ENCODE results near the gene WDFY2.

WDFY2 gene

GRCh38 chr13:51559946-51560735 lies 24.1 kb upstream of the WDFY2 start:
- no peaks in the 10 kb centered on the region for H3K36me3 ChIP-seq (ENCODE audit: insufficient read depth, low read length)
- H3K27ac ChIP-seq (ENCODE audit: low read length), result no peak overlapping the region
- DNase-seq (no peak), ATAC-seq (ENCODE audit: insufficient read depth, low read depth) (no peak)
- H3K9ac ChIP-seq (ENCODE audit: low read depth, low read length), result no peak overlapping the region
- no peaks in the 10 kb centered on the region for H3K9me3 ChIP-seq (ENCODE audit: insufficient read depth, low read length, severe bottlenecking)
- no peaks in the 10 kb centered on the region; the same call in 1 of the 2 replicates for H3K4me1 ChIP-seq (ENCODE audit: insufficient read depth, low read length)
- no peak overlapping the region for H2AFZ ChIP-seq (ENCODE audit: low read depth, low read length)
- no peaks in the 10 kb centered on the region for H4K20me1 ChIP-seq (ENCODE audit: insufficient read depth, low read length)
- no peak for TF ChIP-seq EZH2 (IDR thresholded peaks at IDR 0.05; ENCODE audit: borderline replicate concordance, low read depth, low read length, severe bottlenecking)
- TF ChIP-seq CTCF (IDR thresholded peaks at IDR 0.05; ENCODE audit: borderline replicate concordance, extremely low read depth, low read length, poor library complexity, severe bottlenecking), result no peak
- peaks cover 7% of the 10 kb centered on the region for H3K27me3 ChIP-seq (ENCODE audit: insufficient read depth, low read length, poor library complexity)
- no peak overlapping the region for H3K4me3 ChIP-seq (ENCODE audit: low read depth in 1 of 2, low read length in 2 of 2)
- H3K4me2 ChIP-seq (ENCODE audit: insufficient read depth, low read length), result no peak overlapping the region
- no peaks in the 10 kb centered on the region for H3K79me2 ChIP-seq (ENCODE audit: insufficient read depth, low read length)

- Histone ChIP-seq H3K9ac (ENCODE audit: low read depth, low read length) (no peak overlapping the region), H3K4me1 (ENCODE audit: insufficient read depth, low read length) (no peaks in the 10 kb centered on the region; the same call in 1 of the 2 replicates), H3K27ac (ENCODE audit: low read length) (no peak overlapping the region), H3K4me2 (ENCODE audit: insufficient read depth, low read length) (no peak overlapping the region), H4K20me1 (ENCODE audit: insufficient read depth, low read length) (no peaks in the 10 kb centered on the region), H3K79me2 (ENCODE audit: insufficient read depth, low read length) (no peaks in the 10 kb centered on the region), H2AFZ (ENCODE audit: low read depth, low read length) (no peak overlapping the region), H3K36me3 (ENCODE audit: insufficient read depth, low read length) (no peaks in the 10 kb centered on the region), H3K9me3 (ENCODE audit: insufficient read depth, low read length, severe bottlenecking) (peaks cover under 1% of the 10 kb centered on the region), H3K4me3 (ENCODE audit: low read depth in 1 of 2, low read length in 2 of 2) (no peak overlapping the region), H3K27me3 (ENCODE audit: insufficient read depth, low read length, poor library complexity) (peaks cover 2% of the 10 kb centered on the region)
- ATAC-seq (ENCODE audit: insufficient read depth, low read depth), result no peak
- TF ChIP-seq CTCF (IDR thresholded peaks at IDR 0.05; ENCODE audit: borderline replicate concordance, extremely low read depth, low read length, poor library complexity, severe bottlenecking) (no peak), EZH2 (IDR thresholded peaks at IDR 0.05; ENCODE audit: borderline replicate concordance, low read depth, low read length, severe bottlenecking) (no peak)
- DNase-seq, result no peak
Observed at GRCh38 chr13:51562011-51562671, 22.1 kb upstream of the WDFY2 start.

- Histone ChIP-seq H3K27ac (ENCODE audit: low read length) (no peak overlapping the region), H3K9me3 (ENCODE audit: insufficient read depth, low read length, severe bottlenecking) (peaks cover 4% of the 10 kb centered on the region), H3K4me1 (ENCODE audit: insufficient read depth, low read length) (no peaks in the 10 kb centered on the region; the same call in 1 of the 2 replicates), H3K36me3 (ENCODE audit: insufficient read depth, low read length) (no peaks in the 10 kb centered on the region), H3K9ac (ENCODE audit: low read depth, low read length) (no peak overlapping the region), H3K4me3 (ENCODE audit: low read depth in 1 of 2, low read length in 2 of 2) (no peak overlapping the region), H3K79me2 (ENCODE audit: insufficient read depth, low read length) (no peaks in the 10 kb centered on the region), H4K20me1 (ENCODE audit: insufficient read depth, low read length) (no peaks in the 10 kb centered on the region), H3K4me2 (ENCODE audit: insufficient read depth, low read length) (no peak overlapping the region), H3K27me3 (ENCODE audit: insufficient read depth, low read length, poor library complexity) (no peaks in the 10 kb centered on the region), H2AFZ (ENCODE audit: low read depth, low read length) (no peak overlapping the region)
- TF ChIP-seq EZH2 (IDR thresholded peaks at IDR 0.05; ENCODE audit: borderline replicate concordance, low read depth, low read length, severe bottlenecking) (no peak), CTCF (IDR thresholded peaks at IDR 0.05; ENCODE audit: borderline replicate concordance, extremely low read depth, low read length, poor library complexity, severe bottlenecking) (no peak)
- DNase-seq, result no peak
- no peak for ATAC-seq (ENCODE audit: insufficient read depth, low read depth)
Observed at GRCh38 chr13:51564252-51564651, 20.0 kb upstream of the WDFY2 start.
